Stimulated activated CD4-positive, alpha-beta T cell treated with anti-CD3 and anti-CD28 coated beads, Interleukin-12 subunit alpha, Interleukin-12 subunit beta, amount 100 ng/mL, for 4 hours (primary cell): ENCODE data around the gene ANOS1.
"Not testable (repeated sequence)": the region's sequence is repeated elsewhere in the genome, so short reads cannot be mapped to it uniquely, and the experiment has no call there.

Experiments used
- DNase-seq: peaks from one replicate; pipeline ENCODE4 v3.0.0-alpha.2; 2020

Gene ANOS1

GRCh38 chrX:8731559-8732395, at the start of gene ANOS1:
Gene ANOS1 (minus strand): TSS chrX:8732137. CDS start chrX:8732036, 101 bp downstream.
- DNase-seq = no peak

DNA sequence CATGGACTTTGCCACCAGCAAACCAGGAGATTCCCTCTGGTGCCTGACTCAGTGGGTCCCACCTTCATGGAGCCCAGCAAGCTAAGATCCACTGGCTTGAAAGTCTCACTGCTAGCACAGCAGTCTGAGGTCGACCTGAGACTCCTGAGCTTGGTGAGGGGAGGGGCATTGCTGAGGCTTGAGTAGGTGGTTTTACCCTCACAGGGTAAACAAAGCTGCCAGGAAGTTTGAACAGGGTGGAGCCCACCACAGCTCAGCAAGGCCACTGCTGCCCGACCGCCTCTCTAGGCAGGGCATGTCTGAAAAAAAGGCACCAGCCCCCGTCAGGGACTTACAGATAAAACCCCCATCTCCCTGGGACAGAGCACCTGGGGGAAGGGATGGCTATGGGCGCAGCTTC, 41.2 kb upstream of the ANOS1 start:
- DNase-seq = no peak

GRCh38 chrX:8760021-8760420, 28.1 kb upstream of the ANOS1 start:
- DNase-seq = no peak

DNA sequence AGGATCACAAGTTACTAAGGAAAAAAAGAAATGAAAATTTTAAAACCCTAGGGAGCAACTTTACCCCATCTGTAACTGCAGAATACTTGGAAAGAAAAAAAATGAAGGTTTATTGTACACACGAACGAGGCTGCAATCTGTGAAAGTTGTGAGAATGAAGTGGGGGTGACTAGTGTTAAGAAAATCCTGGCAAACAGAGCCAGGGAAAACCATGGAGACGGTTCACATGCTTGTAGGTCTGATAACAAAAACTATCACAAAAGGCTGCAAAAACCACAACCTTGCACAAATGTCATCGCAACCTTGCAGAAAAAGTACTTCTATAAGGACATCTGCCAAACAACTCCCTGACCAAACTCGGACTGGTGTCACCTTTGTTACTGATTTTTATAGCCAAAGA, 26.8 kb upstream of the ANOS1 start:
- not testable (repeated sequence) for DNase-seq

GRCh38 chrX:8757609-8758389, 25.9 kb upstream of the ANOS1 start:
- DNase-seq = not testable (repeated sequence)

GRCh38 chrX:8755813-8756212, 23.9 kb upstream of the ANOS1 start:
- DNase-seq = no peak

DNA sequence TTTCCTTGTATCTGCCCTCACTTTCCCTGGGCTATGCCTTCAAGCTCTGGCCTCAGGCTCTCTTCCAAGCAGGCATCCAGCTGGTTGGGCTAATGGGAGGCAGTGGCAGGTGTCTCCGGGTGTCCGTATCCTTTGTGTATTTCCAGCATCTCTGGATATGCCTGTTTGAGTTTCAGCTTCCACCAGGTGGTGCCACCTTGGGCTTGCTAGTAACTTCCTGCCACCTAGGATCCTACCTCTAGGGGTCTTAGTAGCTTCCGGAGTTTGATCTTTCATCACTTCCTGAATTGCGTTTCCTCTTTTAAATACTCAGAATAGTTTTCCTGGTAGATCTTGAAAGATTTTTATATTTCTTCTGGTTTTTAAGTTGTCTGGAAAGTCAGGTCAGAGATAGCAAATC, 23.2 kb upstream of the ANOS1 start:
- no peak for DNase-seq

GRCh38 chrX:8749697-8750096, 17.8 kb upstream of the ANOS1 start:
- DNase-seq = no peak

- DNase-seq = no peak
Observed at GRCh38 chrX:8748855-8749254, 16.9 kb upstream of the ANOS1 start.

- DNase-seq = peak; percentile 58
Observed at GRCh38 chrX:8743126-8743732, 11.3 kb upstream of the ANOS1 start.

DNA sequence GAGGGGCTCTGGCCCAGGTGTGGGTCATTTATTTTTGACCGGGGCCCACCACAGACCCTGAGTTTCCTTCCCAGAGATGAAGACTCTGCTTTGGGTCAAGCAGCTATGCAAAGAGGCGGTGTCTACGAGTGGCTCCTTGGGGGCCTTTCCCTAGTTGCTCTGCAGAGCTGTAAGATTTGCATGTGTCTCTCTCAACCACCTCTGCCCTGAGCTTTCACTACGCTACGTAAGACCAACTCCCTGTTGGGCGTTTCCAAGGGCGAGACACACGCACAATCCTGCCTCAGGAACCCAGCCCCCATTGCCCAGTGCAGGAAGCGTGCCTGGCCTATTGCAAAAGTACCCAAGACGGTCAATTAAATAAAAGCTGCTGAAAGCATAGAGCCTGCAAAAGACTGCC, 10.0 kb upstream of the ANOS1 start:
- DNase-seq = no peak

DNA sequence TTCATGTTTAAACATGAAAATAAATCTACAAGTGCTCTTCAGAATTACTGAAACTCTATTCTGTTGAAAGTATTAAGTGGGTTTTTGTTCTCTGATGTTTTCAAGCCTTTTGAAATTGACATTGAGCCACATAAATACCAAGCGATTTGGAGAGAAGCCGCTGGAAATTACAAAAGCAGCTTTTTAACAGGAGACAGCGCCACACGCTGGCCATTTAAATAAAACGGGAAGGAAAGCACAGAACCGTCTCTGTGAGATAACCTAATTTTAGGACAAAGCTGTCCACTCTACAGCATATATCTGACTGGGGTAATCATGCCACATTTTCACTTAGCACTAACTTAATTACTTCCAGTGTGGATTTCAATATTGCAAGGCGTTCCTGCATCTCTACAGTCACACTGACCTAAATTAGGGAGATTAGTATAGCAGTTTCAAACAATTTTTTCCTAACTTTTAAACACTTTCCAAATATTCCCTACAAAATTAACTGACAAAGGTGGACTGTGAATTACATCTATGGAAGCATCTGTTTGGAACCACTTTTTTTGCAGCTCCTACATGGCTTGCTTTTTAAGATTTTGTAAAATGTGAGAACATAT, 6.8 kb upstream of the ANOS1 start:
- peak; percentile 9 for DNase-seq

DNA sequence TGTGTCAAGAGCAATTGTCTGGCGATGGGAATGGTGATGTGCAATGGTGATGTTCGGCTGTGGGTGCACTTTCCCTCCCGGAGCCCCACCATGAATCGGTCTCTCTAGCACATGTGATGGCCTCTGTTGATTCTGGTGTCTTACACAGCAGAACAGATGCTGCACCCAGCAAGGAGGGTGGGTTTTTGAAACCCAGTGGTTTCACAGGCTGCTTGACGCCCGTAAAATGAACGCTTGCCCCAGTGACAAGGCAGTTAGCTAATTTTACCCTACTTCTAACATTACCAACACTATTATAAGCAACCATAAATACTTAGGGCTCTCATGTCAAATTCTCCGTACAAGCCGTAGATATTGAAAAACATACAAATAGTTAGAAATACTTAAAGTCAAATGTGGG, 5.9 kb upstream of the ANOS1 start:
- no peak for DNase-seq

- DNase-seq = no peak
Observed at GRCh38 chrX:8730812-8731558, 952 bp downstream of the ANOS1 start.

DNA sequence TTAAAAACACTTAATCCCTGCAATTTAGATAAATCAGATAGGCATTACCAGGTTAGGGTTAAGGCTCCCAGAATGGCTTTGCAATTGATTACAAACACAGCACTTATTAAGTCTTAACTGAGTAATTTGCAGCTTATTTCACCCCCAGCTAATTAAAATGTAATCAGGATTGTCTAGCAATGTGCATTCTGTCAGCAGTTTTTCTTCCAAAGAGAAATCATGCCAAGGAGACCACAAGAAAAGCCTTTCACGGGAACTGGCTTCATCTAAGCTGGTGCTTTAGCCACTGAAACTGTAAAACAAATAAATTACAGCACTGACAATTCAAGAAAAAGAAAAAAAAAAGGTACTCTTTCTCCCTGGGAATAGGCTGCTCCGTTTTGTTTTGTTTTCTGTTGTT, 2.1 kb downstream of the ANOS1 start:
- no peak for DNase-seq

GRCh38 chrX:8728932-8729535, 2.9 kb downstream of the ANOS1 start:
- DNase-seq = no peak

GRCh38 chrX:8726031-8726652, 5.8 kb downstream of the ANOS1 start:
- DNase-seq = no peak

DNA sequence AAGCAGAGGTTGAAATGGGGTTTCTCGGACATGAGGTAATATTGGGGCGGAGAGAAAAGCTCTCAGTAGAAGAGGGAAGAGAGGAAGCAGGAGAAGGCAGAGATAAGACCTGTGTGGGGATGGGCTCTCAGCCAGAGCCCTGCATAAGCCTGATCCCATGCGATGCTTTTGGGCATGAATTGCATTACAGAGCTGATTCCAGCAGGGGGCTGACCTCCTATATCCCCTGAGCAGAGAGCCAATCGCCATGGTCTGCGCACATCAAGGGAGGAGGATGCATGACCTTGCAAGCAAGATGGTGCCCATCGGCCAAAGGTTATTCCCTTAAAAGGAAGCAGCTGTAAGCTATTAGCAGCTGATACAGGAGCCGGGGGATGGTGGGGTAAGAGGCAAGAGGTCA, 7.6 kb downstream of the ANOS1 start:
- DNase-seq = no peak

DNA sequence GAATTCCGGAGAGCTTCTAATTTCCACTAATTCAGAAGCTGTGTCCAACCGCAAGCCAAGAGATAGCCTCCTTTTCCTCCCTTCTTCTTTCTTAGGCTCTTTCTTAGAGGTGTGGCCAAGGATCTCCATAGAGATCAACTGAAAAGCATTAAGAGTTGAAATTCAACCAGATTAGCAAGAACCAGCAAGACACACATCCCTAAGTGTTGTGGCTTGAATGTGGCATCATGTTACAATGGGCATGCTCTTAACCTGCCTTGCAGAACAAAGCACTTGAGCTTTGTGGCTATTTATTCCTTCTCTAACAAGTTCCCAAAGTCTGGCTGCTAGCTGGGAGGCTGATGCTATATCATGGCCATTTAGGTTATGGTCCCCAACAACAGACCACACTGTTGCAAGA, 10.4 kb downstream of the ANOS1 start:
- no peak for DNase-seq

- DNase-seq = no peak
Observed at GRCh38 chrX:8720136-8720535, 11.8 kb downstream of the ANOS1 start.

GRCh38 chrX:8717354-8717753, 14.6 kb downstream of the ANOS1 start:
- no peak for DNase-seq

GRCh38 chrX:8714164-8714563, 17.8 kb downstream of the ANOS1 start:
- DNase-seq = no peak
